Lower leg skin (tissue), 4 donors: ENCODE results near the gene AP4M1. TPM values are rescaled to one million over a fixed set of nuclear protein-coding genes. Genes with fewer than 3 reads are reported as not detected.

Experiments used
- DNase-seq, 2 donors: peaks; one replicate each; pipeline ENCODE4 v3.0.0-alpha.2; 2019; ENCODE audit warnings: low spot score in 2 of 2
- H3K4me3 ChIP-seq: fragments of 200-600 bp; sonication (generic); 2 replicates; pipeline ENCODE4 v1.5.1; 2017; ENCODE audit warnings: mild to moderate bottlenecking, low read depth; ENCODE audit not compliant: poor library complexity, severe bottlenecking
- CTCF ChIP-seq, 3 donors: fragments of 450-650 bp; IDR thresholded peaks; one replicate each; pipeline ENCODE4 v1.5.1; 2016; ENCODE audit warnings: antibody characterized with exemption in 3 of 3, mild to moderate bottlenecking in 3 of 3, moderate library complexity in 2 of 3
- POLR2A ChIP-seq, 2 donors: fragments of 450-650 bp; IDR thresholded peaks; one replicate each; pipeline ENCODE4 v1.6.1; 2016 to 2017; ENCODE audit warnings: antibody characterized with exemption in 2 of 2, mild to moderate bottlenecking in 1 of 2, moderate library complexity in 1 of 2
- WGBS, 2 donors: methylation state at CpG; one replicate each; pipeline ENCODE4 v1.1.5; 2018; 5-methylcytosine and 5-hydroxymethylcytosine counted together
- intact Hi-C: fragments of 100-400 bp; cut with DNase I; formaldehyde crosslinking; loops from one replicate; pipeline ENCODE4 v1.15.0; 2023; ENCODE audit warnings: low total_unique reads
- total RNA-seq, 4 donors: library from RNA; depleted of rRNA; stranded (reverse); fragments of >200 nt; gene quantifications; one replicate each; pipeline ENCODE4 v1.1.0, GENCODE V29; 2016

The AP4M1 gene
- total RNA-seq, 4 donors from 2014 or later, result 18.6 to 24.6 (median 21.0) TPM

- intact Hi-C loops, result no loop called here
- TF ChIP-seq CTCF (IDR thresholded peaks at IDR 0.05) (no peak), POLR2A (IDR thresholded peaks at IDR 0.05) (no peak)
- 88 to 92% methylated on average over 7 of the region's 7 CpGs for WGBS, 2 donors
- no peak overlapping the region for H3K4me3 ChIP-seq
- no peak for DNase-seq
These were observed 9.7 kb downstream of the AP4M1 start for GRCh38 chr7:100111156-100111555.

GRCh38 chr7:100111914-100112313 lies 10.5 kb downstream of the AP4M1 start:
- 92% methylated on average over 11 to 12 of the region's 13 CpGs for WGBS, 2 donors
- no peak for DNase-seq
- intact Hi-C loops, result no loop called here

DNA sequence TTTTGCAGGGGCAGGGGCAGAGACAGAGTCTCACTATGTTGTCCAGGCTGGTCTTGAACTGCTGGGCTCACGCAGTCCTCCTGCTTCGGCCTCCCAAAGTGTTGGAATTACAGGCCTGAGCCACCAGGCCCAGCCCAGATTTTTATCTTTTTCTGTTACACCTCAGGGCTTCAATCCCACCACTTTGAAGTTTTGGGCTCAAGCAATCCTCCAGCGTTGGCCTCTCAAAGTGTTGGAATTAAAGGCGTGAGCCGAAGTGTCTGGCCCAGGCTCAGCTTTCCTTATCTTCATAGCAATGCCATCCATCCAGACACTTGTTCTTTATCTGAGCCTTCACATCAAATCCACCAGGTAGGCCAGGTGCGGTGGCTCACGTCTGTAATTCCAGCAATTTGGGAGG lies 13.6 kb downstream of the AP4M1 start:
- intact Hi-C loops, result no loop called here
- 84 to 92% methylated on average over 7 of the region's 7 CpGs for WGBS, 2 donors
- DNase-seq, result no peak
- H3K4me3 ChIP-seq, result no peak overlapping the region
- no peak for TF ChIP-seq POLR2A (IDR thresholded peaks at IDR 0.05)
- TF ChIP-seq CTCF (IDR thresholded peaks at IDR 0.05), result no peak

More at GRCh38 chr7:100111914-100112313, 10.5 kb downstream of the AP4M1 start:
- TF ChIP-seq CTCF (IDR thresholded peaks at IDR 0.05) (no peak), POLR2A (IDR thresholded peaks at IDR 0.05) (no peak)
- no peak overlapping the region for H3K4me3 ChIP-seq

GRCh38 chr7:100118388-100119071 lies 17.1 kb downstream of the AP4M1 start:
- 17 to 21% methylated on average over 18 of the region's 18 CpGs for WGBS, 2 donors
- intact Hi-C loops, result no loop called here
- no peak for DNase-seq
- TF ChIP-seq POLR2A (IDR thresholded peaks at IDR 0.05), result no peak
- TF ChIP-seq CTCF (IDR thresholded peaks at IDR 0.05), result no peak
- peak overlapping the region; percentile 72 for H3K4me3 ChIP-seq

DNA sequence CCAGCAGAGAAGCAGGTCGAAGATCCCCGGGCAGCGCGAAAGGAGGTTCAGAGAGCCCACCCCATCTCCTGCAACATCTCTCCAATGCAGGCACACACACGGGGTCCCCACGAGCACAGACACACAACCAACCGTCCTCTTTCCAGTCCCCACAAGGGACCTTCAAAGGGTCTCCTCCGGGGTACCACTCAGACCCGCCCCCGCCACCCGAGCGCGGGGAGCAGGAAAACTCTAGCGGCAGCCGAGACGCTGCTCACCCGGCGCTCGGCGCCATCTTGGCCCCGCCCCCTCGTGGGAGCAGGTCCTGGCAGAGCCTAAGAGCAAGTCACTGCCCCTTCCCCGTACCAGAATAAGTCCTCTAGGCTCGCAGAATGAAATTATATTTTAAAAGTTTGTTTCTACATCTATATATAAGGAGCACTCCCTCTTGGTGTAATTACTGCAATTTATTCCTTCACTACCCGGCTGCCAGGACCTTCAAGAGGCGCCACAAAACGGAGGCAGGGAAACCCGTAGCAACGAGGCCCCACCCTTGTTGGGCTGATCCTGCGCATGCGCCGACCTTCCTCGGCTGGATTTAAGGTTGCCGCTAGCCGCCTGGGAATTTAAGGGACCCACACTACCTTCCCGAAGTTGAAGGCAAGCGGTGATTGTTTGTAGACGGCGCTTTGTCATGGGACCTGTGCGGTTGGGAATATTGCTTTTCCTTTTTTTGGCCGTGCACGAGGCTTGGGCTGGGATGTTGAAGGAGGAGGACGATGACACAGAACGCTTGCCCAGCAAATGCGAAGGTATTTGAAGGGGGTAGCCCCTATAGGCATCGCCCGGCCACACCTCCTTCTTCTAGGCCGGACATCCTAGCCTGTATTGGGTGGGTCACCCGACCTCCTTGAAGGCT lies 17.9 kb downstream of the AP4M1 start, which contains the start of the genes CNPY4 and TAF6:
Gene CNPY4 (plus strand): TSS at position 563 of the 898 bp plus-strand sequence. CDS start 111 bp downstream, at position 674.
Gene TAF6 (minus strand): TSS at position 287 of the 898 bp plus-strand sequence. CDS start 5,149 bp downstream, outside the sequence.
- H3K4me3 ChIP-seq, result peak within 1 kb of the TSS; percentile 72
- intact Hi-C loops, result no loop called here
- TF ChIP-seq CTCF (IDR thresholded peaks at IDR 0.05) (no peak), POLR2A (IDR thresholded peaks at IDR 0.05) (no peak)
- WGBS, 2 donors, result 0 to 1% methylated on average over 43 to 49 of the region's 49 CpGs
- DNase-seq, result peak; percentile 95 to 99
